SK-N-SH (cell line): Measurements from ENCODE around the gene CSTF3. TPM values are rescaled to one million over a fixed set of nuclear protein-coding genes. Genes with fewer than 3 reads are reported as not detected.

ENCODE experiments used
- CTCF ChIA-PET: fragments of 300-600, 350-600 bp; formaldehyde crosslinking; extraction: SDS; loops from one replicate; lab custom pipeline; 2021; lab: Yijun Ruan, JAX
- POLR2A ChIA-PET: fragments of 350-600 bp; sonication (Branson Sonifier 250); formaldehyde crosslinking; extraction: SDS; loops from one replicate; lab custom pipeline; 2020; ENCODE audit warnings: antibody characterized with exemption, inconsistent platforms; lab: Yijun Ruan, JAX
- DNase-seq: peaks from one replicate; pipeline ENCODE4 v3.0.0; 2012
- H2AFZ ChIP-seq: fragments of 200-600 bp; sonication (generic); 2 replicates; pipeline ENCODE4 v1.8.1; 2016; ENCODE audit warnings: antibody characterized with exemption, mild to moderate bottlenecking, low read depth
- H3F3A ChIP-seq: fragments of 200-600 bp; sonication (generic); replicated peaks from 2 replicates; pipeline ENCODE3; 2016; ENCODE audit warnings: antibody characterized with exemption, mild to moderate bottlenecking; ENCODE audit not compliant: insufficient read depth
- H3K27ac ChIP-seq, 2 experiments: fragments of 200-500 bp in 1 of 2; fragments of 200-600 bp in 1 of 2; sonication (Bioruptor generic) in 1 of 2; sonication (generic), shearing (Covaris generic) in 1 of 2; 2 replicates each; pipeline versions ENCODE4 v1.5.1 to v1.6.1; 2014 to 2016; ENCODE audit warnings: low read depth in 2 of 2, inconsistent platforms in 1 of 2, low read length in 1 of 2, mild to moderate bottlenecking in 1 of 2, mixed read lengths in 1 of 2
- H3K27me3 ChIP-seq: fragments of 200-600 bp; sonication (generic), shearing (Covaris generic); 2 replicates; pipeline ENCODE4 v1.6.1; 2016; ENCODE audit warnings: mixed run types; ENCODE audit not compliant: insufficient read depth
- H3K36me3 ChIP-seq, 2 experiments: fragments of 200-500 bp in 1 of 2; fragments of 200-600 bp in 1 of 2; sonication (Bioruptor generic) in 1 of 2; sonication (generic) in 1 of 2; replicated peaks in 1 of 2; 2 replicates each; pipeline versions ENCODE3 to v1.5.1; 2014 to 2016; ENCODE audit warnings: low read length in 1 of 2, mild to moderate bottlenecking in 1 of 2; ENCODE audit not compliant: insufficient read depth in 2 of 2, control insufficient read depth in 1 of 2
- H3K4me1 ChIP-seq, 2 experiments: fragments of 200-500 bp in 1 of 2; fragments of 200-600 bp in 1 of 2; sonication (Bioruptor generic) in 1 of 2; sonication (generic), shearing (Covaris generic) in 1 of 2; 2 replicates each; pipeline versions ENCODE4 v1.5.1 to v1.6.1; 2014 to 2016; ENCODE audit warnings: low read depth in 1 of 2, low read length in 1 of 2, mixed run types in 1 of 2; ENCODE audit not compliant: insufficient read depth in 2 of 2, control insufficient read depth in 1 of 2
- H3K4me2 ChIP-seq: fragments of 200-600 bp; sonication (generic), shearing (Covaris generic); 2 replicates; pipeline ENCODE4 v1.6.1; 2017; ENCODE audit warnings: mixed run types
- H3K4me3 ChIP-seq, 2 experiments: fragments of 200-500 bp in 1 of 2; fragments of 200-600 bp in 1 of 2; sonication (Bioruptor generic) in 1 of 2; sonication (generic), shearing (Covaris generic) in 1 of 2; 2 replicates each; pipeline versions ENCODE4 v1.5.1 to v1.8.1; 2014 to 2016; ENCODE audit warnings: low read depth in 2 of 2, inconsistent platforms in 1 of 2, low read length in 1 of 2, mild to moderate bottlenecking in 1 of 2, mixed read lengths in 1 of 2, moderate library complexity in 1 of 2
- H3K79me2 ChIP-seq: fragments of 200-600 bp; sonication (generic); 2 replicates; pipeline ENCODE4 v1.8.1; 2017; ENCODE audit warnings: mild to moderate bottlenecking; ENCODE audit not compliant: insufficient read depth
- H3K9ac ChIP-seq: fragments of 200-600 bp; sonication (generic); 2 replicates; pipeline ENCODE4 v1.6.1; 2017; ENCODE audit warnings: mixed run types
- H3K9me2 ChIP-seq: fragments of 200-600 bp; sonication (generic); 2 replicates; pipeline ENCODE4 v1.6.1; 2017; ENCODE audit warnings: mixed run types
- H3K9me3 ChIP-seq: fragments of 200-600 bp; sonication (generic); 2 replicates; pipeline ENCODE4 v1.6.1; 2017; ENCODE audit warnings: mixed run types, mild to moderate bottlenecking, moderate library complexity
- H4K20me1 ChIP-seq: fragments of 200-600 bp; sonication (generic); 2 replicates; pipeline ENCODE4 v1.6.1; 2017; ENCODE audit warnings: mild to moderate bottlenecking, mixed run types; ENCODE audit not compliant: insufficient read depth
- CHD2 ChIP-seq: fragments of 150-350 bp; IDR thresholded peaks from 2 replicates; pipeline ENCODE4 v1.6.1; 2018; ENCODE audit warnings: low read length; ENCODE audit not compliant: partially characterized antibody
- EP300 ChIP-seq, 2 experiments: IDR thresholded peaks; 2 replicates each; pipeline versions ENCODE4 v1.4.0 to v1.6.1; 2012; ENCODE audit warnings: borderline replicate concordance in 1 of 2, low read depth in 1 of 2, low read length in 1 of 2
- FOXJ3 ChIP-seq: sonication (generic); formaldehyde crosslinking; IDR thresholded peaks from 2 replicates; pipeline ENCODE4 v1.5.1; 2020; ENCODE audit warnings: mild to moderate bottlenecking, missing genetic modification reagents
- GATA2 ChIP-seq: sonication (generic); formaldehyde crosslinking; IDR thresholded peaks from 2 replicates; pipeline ENCODE4 v1.5.0; 2020; ENCODE audit warnings: mild to moderate bottlenecking, missing genetic modification reagents
- JUND ChIP-seq: IDR thresholded peaks from 2 replicates; pipeline ENCODE4 v1.4.0; 2012
- MEF2A ChIP-seq: IDR thresholded peaks from 2 replicates; pipeline ENCODE4 v1.4.0; 2012; ENCODE audit warnings: low read depth, borderline replicate concordance
- MXI1 ChIP-seq: IDR thresholded peaks from 2 replicates; pipeline ENCODE4 v1.6.1; 2012; ENCODE audit warnings: mild to moderate bottlenecking, low read depth, low read length, improper control_type of control experiment
- NFIC ChIP-seq: IDR thresholded peaks from 2 replicates; pipeline ENCODE4 v1.4.0; 2012; ENCODE audit warnings: borderline replicate concordance
- NRF1 ChIP-seq: IDR thresholded peaks from 2 replicates; pipeline ENCODE4 v1.6.1; 2012; ENCODE audit warnings: low read depth, mild to moderate bottlenecking, low read length
- POLR2AphosphoS5 ChIP-seq: IDR thresholded peaks from 2 replicates; pipeline ENCODE4 v1.6.1; 2012; ENCODE audit warnings: low read depth, low read length
- RCOR1 ChIP-seq: fragments of 150-350 bp; IDR thresholded peaks from 2 replicates; pipeline ENCODE4 v1.6.1; 2017; ENCODE audit warnings: antibody characterized with exemption, low read length
- RFX5 ChIP-seq: IDR thresholded peaks from 2 replicates; pipeline ENCODE4 v1.6.1; 2012; ENCODE audit warnings: mild to moderate bottlenecking, improper control_type of control experiment, low read length
- RXRA ChIP-seq: IDR thresholded peaks from 2 replicates; pipeline ENCODE4 v1.4.0; 2012; ENCODE audit warnings: low read depth, mild to moderate bottlenecking, borderline replicate concordance
- SMC3 ChIP-seq: IDR thresholded peaks from 2 replicates; pipeline ENCODE4 v1.6.1; 2012; ENCODE audit warnings: low read depth, low read length, improper control_type of control experiment
- TCF12 ChIP-seq: IDR thresholded peaks from 2 replicates; pipeline ENCODE4 v1.4.0; 2012
- TEAD4 ChIP-seq: IDR thresholded peaks from 2 replicates; pipeline ENCODE4 v1.4.0; 2012; ENCODE audit warnings: mild to moderate bottlenecking, borderline replicate concordance; ENCODE audit not compliant: insufficient read depth
- YY1 ChIP-seq: IDR thresholded peaks from 2 replicates; pipeline ENCODE4 v1.4.0; 2012; ENCODE audit warnings: low read depth, mild to moderate bottlenecking
- WGBS: methylation state at CpG from one replicate; pipeline ENCODE4 v1.1.6; 2017; ENCODE audit warnings: low lambda C conversion rate; 5-methylcytosine and 5-hydroxymethylcytosine counted together
- polyA plus RNA-seq, 3 experiments: library from polyadenylated mRNA; depleted of rRNA; stranded (reverse); fragments of >200 nt; gene quantifications; 2 replicates each; pipeline ENCODE4 v1.2.3, GENCODE V29; 2012
- TF ChIP-seq, protein P1 (sequence below): IDR thresholded peaks from 2 replicates; pipeline ENCODE4; 2012
- TF ChIP-seq, protein P2 (sequence below): IDR thresholded peaks from 2 replicates; pipeline ENCODE4 v1.4.0; 2012; ENCODE audit warnings: low read depth, borderline replicate concordance
- TF ChIP-seq, protein P3 (sequence below): fragments of 150-350 bp; IDR thresholded peaks from 2 replicates; pipeline ENCODE4 v1.6.1; 2016; ENCODE audit warnings: mild to moderate bottlenecking, low read depth, low read length

CSTF3 gene
- polyA plus RNA-seq, 1 of the 3 experiments (the other 2 are of a cell fraction) = 26.3 TPM

DNA sequence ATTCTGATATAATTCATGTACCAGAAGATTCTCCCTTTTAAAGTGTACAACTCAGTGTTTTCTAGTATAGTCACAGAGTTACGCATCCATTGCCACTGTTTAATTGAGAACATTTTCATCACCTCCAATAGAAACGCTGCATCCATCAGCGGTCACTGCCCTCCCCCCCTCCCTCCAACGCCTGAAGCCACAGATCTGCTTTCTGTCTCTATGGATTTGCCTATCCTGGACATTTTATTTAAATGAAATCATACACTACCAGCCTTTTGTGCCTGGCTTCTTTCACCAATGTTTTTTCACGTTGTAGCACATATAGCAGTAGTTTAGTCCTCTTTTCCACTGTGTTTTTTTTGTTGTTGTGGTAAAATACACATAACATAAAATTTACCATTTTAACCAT, 99.1 kb downstream of the CSTF3 start:
- Histone ChIP-seq H3K4me1 (peaks cover 15 to 72% of the 10 kb centered on the region in 2 experiments), H3K79me2 (no peaks in the 10 kb centered on the region), H3K9ac (peak overlapping the region; percentile 43), H3K9me2 (no peaks in the 10 kb centered on the region), H3K36me3 (peaks cover 30 to 43% of the 10 kb centered on the region in 2 experiments), H3K27me3 (no peaks in the 10 kb centered on the region), H3K4me2 (0 out of 2 replicates have a peak overlapping the region, but pooled peaks have one; percentile 14), H3K27ac (peak overlapping the region; percentile 78 to 80), H4K20me1 (no peaks in the 10 kb centered on the region), H2AFZ (peak overlapping the region; percentile 35; the same call in 1 of the 2 replicates), H3K4me3 (no peak overlapping the region), H3K9me3 (no peaks in the 10 kb centered on the region), H3F3A (peaks cover 24% of the 10 kb centered on the region)
- TF ChIP-seq POLR2AphosphoS5 = peak; percentile 39; the same call in 1 of the 2 replicates
- TF ChIP-seq JUND = peak; percentile 36; the same call in 1 of the 2 replicates
- TF ChIP-seq RXRA = no peak
- TF ChIP-seq RCOR1 = no peak; the same call in 1 of the 2 replicates
- TF ChIP-seq CHD2 = peak; percentile 60
- TF ChIP-seq NFIC = peak; percentile 12; the same call in 1 of the 2 replicates
- peak in 1 of 2 experiments; percentile 67; a peak in 3 of 4 replicates for TF ChIP-seq EP300 (IDR thresholded peaks at IDR 0.05; ENCODE audit: borderline replicate concordance in 1 of 2, low read depth in 1 of 2, low read length in 1 of 2)
- TF ChIP-seq GATA2 = peak; percentile 10; the same call in 1 of the 2 replicates
- TF ChIP-seq TCF12 = peak; percentile 89
- TF ChIP-seq, protein P1, sequence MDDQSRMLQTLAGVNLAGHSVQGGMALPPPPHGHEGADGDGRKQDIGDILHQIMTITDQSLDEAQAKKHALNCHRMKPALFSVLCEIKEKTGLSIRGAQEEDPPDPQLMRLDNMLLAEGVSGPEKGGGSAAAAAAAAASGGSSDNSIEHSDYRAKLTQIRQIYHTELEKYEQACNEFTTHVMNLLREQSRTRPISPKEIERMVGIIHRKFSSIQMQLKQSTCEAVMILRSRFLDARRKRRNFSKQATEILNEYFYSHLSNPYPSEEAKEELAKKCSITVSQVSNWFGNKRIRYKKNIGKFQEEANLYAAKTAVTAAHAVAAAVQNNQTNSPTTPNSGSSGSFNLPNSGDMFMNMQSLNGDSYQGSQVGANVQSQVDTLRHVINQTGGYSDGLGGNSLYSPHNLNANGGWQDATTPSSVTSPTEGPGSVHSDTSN = peak; percentile 81
- TF ChIP-seq, protein P2, sequence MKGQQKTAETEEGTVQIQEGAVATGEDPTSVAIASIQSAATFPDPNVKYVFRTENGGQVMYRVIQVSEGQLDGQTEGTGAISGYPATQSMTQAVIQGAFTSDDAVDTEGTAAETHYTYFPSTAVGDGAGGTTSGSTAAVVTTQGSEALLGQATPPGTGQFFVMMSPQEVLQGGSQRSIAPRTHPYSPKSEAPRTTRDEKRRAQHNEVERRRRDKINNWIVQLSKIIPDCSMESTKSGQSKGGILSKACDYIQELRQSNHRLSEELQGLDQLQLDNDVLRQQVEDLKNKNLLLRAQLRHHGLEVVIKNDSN = no peak
- ChIA-PET POLR2A (no interaction called here), CTCF (interaction anchor here (5.1 kb wide), 1 partner anchor 7 kb away, joined by 36 read pairs; no protein-coding TSS in a partner anchor)
- 15% methylated on average over 5 of the region's 5 CpGs for WGBS
- DNase-seq = peak; percentile 70

DNA sequence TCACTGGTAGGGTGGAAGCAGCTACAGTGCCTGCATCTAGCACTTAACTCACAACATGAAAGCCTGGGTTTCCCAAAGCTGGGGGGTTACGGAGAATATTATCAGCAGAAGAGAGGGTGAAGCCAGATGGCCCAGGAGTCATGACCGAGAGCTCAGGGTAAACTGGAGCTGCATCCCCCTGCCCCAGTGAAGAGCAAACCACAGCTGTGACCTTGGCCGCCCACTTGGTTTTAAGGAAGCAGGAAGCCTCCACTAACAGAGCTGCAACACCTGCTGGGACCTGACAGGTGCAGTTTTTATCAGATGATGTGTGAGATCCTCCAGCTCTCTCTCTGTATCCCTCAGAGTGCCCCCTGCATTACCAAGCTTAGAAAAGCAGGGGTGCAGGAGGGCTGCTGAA, 101.0 kb downstream of the CSTF3 start:
- no peak for DNase-seq
- H3K9me3 ChIP-seq = no peaks in the 10 kb centered on the region
- ChIA-PET CTCF (no interaction called here), POLR2A (interaction anchor here (0.7 to 0.8 kb wide), 2 partner anchors 17 to 21 kb away, joined by 3 read pairs; partner anchors contain the start of gene TCP11L1)
- no peaks in the 10 kb centered on the region for H4K20me1 ChIP-seq
- H3F3A ChIP-seq = peaks cover 29% of the 10 kb centered on the region
- H2AFZ ChIP-seq = no peak overlapping the region
- TF ChIP-seq YY1 = no peak
- no peak for TF ChIP-seq NRF1
- no peak for TF ChIP-seq JUND
- TF ChIP-seq RFX5 = no peak
- TF ChIP-seq SMC3 = no peak
- TF ChIP-seq CHD2 = no peak
- TF ChIP-seq MXI1 = no peak
- no peak for TF ChIP-seq MEF2A
- TF ChIP-seq, protein P2 = no peak
- no peak for TF ChIP-seq GATA2
- TF ChIP-seq, protein P3, sequence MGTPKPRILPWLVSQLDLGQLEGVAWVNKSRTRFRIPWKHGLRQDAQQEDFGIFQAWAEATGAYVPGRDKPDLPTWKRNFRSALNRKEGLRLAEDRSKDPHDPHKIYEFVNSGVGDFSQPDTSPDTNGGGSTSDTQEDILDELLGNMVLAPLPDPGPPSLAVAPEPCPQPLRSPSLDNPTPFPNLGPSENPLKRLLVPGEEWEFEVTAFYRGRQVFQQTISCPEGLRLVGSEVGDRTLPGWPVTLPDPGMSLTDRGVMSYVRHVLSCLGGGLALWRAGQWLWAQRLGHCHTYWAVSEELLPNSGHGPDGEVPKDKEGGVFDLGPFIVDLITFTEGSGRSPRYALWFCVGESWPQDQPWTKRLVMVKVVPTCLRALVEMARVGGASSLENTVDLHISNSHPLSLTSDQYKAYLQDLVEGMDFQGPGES = no peak
- no peak for TF ChIP-seq FOXJ3 (CRISPR knock-in tag)
- TF ChIP-seq, protein P1 = no peak
- TF ChIP-seq TEAD4 = no peak
- H3K36me3 ChIP-seq = peaks cover 26 to 28% of the 10 kb centered on the region in 2 experiments
- no peak overlapping the region for H3K9ac ChIP-seq
- H3K9me2 ChIP-seq = no peaks in the 10 kb centered on the region
- peaks cover 3% of the 10 kb centered on the region; the same call in 1 of the 2 replicates for H3K79me2 ChIP-seq
- H3K27me3 ChIP-seq = no peaks in the 10 kb centered on the region
- H3K4me2 ChIP-seq = no peak overlapping the region
- H3K27ac ChIP-seq = peak overlapping the region; percentile 20 to 78
- WGBS = 100% methylated on average over 2 of the region's 3 CpGs
- no peak overlapping the region for H3K4me3 ChIP-seq
- H3K4me1 ChIP-seq = peaks cover 19 to 85% of the 10 kb centered on the region in 2 experiments
